RPMI7951 (cell line): ENCODE data around the gene WDR82. TPM values are rescaled to one million over a fixed set of nuclear protein-coding genes. Genes with fewer than 3 reads are reported as not detected.

Experiments
- DNase-seq: peaks from one replicate; pipeline ENCODE4 v3.0.0-alpha.2; 2012; ENCODE audit warnings: low read depth
- total RNA-seq: library from RNA; depleted of rRNA; stranded (reverse); fragments of >200 nt; shearing (Covaris generic); gene quantifications from 2 replicates; pipeline ENCODE4 v1.2.3, GENCODE V29; 2014

WDR82 gene
- total RNA-seq, 1 experiment from 2014 or later = 53.0 TPM

DNA sequence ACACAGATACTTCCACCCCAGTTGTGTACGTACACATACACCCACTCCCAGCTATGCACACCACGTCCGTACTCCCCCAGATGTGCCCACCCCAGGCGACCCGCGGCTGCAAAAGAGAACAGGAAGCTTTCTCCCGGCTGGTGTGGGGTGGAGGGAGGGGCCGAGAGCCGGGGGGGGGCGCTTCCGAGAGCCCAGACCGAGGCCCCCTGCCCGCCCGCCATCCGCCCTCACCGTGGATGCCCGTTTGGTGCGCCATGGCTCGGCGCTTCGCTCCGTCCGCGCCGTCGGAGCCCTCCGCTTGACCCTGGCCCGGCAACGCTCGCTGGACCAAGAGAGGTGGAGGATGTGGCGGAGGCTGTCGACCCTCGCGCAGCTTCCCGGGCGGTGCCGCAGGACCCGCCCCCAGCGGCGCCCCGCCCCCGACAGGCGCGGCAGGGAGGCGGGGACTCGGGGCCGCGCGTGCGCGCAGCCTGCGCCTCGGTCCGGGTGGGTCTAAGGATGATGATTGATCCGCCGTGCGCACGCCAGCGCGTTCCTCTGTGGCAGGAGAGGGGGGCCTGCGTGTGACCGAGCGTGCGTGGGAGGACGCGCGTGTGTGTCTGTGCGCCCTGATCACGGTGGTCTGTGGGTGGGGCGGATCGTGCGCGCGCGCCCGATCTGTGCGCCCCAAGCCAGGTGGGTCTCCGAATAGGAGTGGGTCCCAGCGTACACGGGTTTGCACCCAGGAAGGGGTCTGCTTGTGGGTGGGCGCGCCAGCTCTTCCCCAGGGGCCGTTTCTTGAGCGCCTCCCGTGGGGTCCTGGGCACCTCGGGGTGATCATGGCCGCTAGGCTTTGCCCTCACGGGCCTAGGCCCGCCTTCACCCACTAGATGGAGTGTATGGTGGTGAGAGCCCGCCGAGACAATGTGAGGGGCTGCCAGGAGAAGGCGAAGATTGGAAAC, 39.4 kb downstream of the WDR82 start, which contains the start of gene TWF2:
TWF2 (minus strand) TSS at position 398 of the 941 bp plus-strand sequence; CDS start at position 256, 142 bp downstream.
- DNase-seq = peak; percentile 80

DNA sequence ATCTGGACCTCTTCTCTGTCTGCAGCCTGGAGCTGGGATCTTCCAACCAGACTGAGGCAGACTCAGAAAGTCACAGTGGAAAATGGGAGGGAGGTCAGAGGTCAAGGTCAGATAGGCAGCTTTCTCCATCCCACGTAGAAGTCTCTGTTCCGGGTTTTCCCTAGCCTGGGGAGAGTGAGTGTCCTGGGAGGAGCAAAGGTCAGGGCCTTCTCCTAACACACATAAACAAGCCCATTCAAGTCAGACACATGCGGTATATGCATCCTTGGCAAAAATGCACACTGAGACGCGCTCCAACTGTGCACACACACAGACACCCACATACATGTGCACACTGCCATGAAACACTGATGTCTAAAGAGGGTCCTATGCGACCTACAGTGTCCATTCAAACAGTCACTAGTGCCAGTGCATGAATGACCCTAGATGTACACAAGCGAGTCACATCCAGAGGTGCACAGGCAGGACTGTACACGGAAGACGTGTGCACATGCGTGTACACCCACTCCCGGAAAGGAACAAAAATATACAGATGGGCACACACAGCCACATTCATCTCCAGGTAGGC, 40.2 kb downstream of the WDR82 start:
- DNase-seq = no peak

DNA sequence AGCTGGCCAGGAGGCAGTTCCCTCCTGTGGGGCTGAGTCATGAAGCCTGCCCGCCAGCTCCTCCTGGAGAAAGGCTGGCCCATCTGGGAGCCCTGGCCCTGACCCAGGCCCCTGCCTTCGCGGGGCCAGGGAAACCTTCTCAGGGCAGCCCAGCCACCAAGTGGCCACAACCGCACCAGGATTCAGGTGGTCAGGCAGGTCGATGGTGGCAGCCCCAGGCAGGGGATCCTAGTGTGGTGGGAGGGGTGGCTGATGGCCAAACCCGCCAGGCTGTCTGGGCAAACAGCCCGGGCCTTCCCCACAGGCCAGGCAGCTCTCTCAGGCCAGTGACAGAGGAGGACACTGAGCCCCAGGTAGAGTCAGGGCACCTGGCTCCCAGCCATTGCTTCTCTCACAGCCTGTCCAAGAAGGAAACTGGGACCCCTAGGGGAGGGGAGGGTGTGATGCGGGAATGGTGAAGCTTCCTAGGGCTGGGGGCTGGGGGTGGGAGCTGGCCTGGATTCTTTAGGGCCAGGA, 40.7 kb downstream of the WDR82 start:
- peak; percentile 98 for DNase-seq

DNA sequence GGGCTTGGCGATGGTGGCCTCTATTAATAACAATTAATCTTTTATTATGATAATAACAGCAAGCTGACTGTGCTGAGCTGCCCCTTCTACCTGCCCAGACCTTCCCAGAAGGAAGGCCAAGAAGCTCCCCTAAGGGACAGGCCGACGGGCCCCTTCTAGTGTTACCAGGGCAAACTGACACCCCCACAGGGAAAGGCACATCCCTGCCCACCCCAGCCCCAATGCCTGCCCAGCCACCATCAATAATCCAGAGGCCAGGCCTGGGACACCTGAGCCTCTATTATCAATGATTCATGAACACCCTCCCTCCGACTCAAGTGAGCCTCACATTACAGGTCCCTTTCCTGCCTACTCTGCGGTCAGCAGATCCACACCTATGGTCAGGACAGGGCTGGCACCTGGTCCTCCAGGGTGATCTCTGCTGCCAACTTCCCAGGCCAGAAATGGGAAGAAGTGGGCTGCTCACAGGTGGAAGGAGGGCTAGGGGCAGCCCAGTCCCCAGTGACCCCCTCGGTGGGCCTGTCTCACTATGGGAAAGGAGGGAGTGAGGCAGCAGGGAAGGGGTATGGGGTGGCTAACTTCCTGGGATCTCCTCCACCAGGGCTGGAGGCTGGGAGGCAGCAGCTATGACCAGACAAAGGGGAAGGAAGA, 41.3 kb downstream of the WDR82 start:
- no peak for DNase-seq

DNA sequence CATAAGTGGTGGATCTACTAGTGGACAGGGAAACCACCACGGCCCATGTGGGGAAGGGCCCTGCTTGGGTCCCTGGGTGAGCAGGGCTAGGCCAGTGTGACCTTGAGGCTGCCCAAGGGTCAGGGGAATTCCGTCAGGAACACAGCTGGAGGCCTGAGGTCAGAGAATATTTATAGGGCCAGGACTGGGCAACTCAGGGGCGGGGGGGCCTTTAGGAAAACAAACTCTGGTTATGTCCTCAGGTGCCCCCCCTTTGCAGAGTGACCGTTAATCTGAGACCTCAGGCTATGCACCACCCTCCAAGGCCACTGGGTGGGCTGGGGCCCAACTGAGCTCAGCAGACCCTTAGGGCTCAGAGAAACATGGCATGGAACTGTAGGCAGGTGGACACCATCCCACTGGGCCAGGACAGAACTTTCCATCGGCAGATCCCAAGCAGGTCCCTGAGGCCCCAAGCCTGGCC, 42.0 kb downstream of the WDR82 start:
- DNase-seq = peak; percentile 36

DNA sequence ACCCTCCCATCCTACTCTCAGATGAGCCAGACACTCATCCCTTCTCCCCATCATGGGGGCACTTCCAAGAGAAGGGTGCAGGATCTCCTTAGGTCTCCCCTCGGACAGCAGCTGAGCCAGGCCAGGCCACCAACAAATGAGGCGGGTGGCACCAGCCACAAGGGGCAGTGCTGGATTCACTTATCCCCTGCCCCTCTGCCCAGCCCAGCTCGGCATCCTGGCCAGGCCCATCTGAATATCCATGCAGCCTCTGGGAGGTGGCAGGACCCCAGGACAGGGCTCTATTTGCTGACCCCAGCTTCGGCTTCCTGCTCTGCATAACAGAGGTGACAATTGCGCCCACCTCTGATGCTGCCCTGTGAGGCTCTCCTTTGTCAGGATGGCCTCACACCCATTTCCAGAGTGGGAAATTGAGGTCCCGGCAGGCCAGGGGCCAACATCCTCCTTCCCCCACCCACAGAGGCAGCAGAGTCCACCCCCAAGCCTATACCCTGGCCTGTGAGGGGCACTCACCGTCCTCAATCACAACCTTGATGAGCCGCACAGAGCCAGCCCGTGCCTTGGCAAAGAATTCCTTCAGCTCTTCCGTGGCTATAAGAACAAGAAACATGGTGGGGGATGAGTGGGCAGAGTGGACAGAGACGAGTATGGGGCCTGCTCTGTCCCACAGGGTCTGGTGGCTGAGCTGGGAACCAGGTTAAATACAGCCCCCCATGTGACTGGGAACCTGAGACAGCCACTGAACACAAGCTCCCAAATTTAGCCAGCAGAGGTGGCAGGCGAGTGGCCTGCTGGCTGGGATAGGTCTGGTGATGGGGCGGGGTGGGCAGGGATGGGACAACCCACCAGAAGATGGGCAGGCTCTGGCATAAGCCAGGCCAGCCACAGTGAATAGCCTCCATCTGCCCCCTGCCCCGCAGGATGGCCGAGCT, 43.7 kb downstream of the WDR82 start:
- no peak for DNase-seq

DNA sequence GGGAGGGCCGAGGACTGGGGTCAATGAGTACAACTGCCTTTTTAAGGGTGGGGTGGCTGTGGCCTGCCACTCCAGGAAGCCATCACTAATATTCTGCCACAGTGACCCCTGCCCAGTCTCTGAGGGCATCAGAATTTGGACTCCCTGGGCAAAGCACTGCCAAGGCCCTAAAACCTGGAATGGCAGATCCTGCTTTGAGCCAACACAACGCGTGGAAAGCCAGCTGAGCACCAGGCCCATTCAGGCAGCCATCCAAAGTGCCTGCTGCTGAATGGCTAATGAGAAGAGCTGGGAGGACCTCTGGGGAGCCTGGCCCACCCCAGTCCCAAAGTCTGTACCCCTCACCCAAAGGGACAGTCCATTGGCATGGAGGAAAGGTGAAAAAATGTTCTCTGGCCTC, 44.5 kb downstream of the WDR82 start:
- DNase-seq = no peak

DNA sequence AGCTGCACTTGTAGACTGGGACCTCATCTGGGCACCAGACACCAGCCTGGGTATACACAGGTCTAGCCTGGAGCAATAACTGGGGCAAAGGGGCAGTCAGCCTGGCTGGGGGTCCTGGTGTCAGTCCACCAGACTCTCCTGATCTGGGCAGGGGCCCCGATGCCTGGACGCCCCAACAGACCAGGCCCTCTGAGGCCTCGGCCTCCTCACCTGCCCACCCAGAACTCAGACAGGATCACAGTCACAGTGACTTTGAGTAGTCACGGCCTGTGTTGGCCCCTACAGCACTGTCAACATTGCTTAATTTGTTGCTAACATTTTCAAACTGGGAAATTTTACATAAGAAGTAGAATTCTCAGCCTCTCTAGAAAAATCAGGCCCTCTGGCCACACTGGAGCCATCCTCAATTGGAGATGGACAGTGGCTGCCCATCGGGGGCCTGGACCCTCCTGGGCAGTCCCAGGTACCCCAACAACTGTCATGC, 45.3 kb downstream of the WDR82 start:
- DNase-seq = no peak

DNA sequence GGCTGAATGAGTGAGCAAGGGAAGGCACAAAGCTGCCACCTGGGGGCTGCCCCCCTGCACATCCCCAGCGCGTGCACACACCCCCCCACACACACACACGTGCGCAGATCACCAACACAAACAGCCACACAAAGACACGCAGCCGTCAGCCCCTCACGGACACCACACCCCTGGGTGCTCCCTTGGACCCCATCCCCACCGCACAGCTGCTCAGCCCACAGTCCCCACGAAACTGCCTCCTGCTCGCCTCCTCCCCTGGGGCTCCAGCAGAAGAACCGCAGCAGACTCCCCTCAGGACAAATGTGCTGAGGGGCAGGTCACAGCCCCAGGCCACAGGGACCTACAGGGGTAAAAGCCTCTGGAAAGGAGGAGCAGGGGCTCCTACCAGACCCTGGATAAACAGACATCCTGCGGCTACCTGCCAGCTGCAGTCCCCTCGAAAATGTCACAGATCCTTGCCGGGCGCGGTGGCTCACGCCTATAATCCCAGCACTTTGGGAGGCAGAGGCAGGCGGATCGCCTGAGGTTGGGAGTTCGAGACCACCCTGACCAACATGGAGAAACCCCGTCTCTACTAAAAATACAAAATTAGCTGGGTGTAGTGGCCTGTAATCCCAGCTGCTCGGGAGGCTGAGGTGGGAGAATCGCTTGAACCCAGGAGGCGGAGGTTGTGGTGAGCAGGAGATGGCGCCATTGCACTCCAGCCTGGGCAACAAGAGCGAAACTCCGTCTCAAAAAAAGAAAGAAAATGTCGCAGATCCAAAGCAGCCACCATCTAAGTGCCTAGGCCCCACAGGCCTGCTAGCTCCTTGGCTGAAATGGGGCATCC, 46.0 kb downstream of the WDR82 start:
- no peak for DNase-seq

DNA sequence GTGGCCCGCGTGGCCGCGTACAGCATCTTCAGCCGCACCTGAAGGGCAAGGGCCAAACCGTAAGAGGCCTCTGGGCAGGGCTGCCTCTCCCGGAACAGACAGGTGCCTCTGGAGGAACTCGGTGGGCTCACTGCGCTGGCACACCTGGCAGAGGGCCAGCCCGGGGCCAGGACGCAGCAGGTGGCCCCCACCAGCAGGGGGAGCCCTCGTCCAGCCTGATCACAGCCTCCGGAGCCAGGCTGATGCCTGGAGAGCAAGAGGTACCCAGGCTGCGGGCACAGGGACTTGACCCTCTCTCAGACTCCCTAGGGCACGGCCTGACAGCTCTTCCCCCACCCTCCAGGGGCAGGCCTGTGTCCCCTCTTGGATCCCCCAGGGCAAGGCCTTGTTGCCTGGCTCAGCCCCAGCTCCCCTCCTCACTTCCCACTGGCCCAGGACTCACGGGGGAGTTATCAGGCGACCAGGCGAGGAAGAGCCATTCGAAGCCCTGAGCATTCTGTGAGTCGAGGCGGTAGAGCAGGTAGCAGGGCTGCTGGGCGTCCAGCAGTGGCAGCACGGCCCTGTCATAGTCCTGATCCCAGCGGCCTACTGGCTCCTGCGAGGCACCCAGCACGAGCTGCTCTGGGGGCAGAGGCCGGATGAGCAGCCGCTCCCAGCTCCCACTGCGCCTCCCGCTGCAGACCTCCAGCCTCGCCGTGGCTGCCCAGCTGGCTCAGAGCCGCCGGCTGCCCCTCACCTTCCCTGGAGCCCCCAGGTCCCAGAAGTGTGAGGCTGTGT, 46.8 kb downstream of the WDR82 start:
- DNase-seq = peak; percentile 46

DNA sequence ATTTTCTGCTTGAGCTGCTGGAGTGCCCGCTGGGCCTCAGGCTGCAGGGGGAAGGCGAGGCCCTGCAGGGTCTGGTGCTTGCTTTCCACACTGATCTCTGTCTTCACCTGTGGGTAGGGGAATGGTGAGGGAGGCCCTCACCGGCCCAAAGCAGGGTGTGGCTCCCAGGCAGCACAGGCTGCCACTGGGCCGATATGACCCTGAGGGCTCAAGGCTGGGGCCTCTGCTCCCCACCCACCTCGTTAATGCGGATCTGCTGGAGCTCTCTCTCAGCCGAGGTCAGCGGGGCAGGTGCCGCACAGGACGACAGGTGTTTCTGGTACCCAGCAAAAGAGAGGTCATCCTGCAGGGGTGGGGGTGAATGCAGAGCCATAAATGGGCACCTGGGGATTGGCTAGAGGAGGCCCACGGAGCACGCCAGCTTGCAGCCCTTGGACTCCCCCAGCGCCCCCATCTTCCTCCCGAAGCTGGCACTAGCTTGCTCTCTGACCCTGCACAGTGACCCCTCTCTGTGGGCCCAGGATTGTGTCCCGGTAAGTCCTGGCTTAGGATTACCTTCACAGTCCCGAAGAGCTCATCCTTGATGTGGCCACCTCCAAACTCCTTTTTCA, 47.5 kb downstream of the WDR82 start:
- no peak for DNase-seq

DNA sequence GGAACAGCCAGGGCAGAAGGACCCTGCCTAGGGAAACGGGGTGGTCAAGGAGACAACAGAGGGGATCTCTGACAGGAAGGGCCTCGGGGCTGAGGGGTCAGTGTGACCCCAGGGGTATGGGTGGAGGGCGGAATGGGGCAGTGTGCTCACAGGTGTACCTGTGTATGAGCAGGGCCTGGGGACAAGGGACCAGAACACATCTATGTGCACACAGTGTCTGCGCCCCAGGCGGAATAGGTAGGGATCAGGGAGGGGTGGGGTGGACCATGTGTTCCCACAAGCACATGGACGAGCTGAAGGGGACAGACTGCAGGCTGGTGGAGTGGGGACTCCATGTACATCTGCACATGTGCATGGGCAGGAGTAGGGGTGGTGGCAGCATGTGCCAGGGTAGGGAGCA, 48.0 kb downstream of the WDR82 start:
- DNase-seq = no peak

DNA sequence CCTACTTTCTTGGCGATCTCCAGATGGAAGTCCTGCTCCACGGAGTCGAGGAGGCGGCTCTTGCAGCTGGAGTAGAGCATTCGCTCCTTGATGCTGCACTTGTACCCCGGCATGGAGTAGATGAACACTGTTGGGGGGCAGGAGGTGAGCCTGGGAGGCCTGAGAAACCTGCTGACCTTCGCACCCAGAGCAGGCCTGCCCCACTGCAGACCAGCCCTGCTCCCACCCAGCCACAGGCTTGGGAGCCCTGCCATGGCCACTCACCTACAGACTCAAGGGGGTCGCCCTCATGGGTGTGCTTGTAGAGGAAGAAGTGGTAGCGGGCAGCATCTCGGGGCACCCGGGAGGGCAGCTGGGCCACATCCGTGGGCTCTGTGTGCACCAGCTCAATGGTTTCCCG, 48.8 kb downstream of the WDR82 start:
- DNase-seq = no peak

DNA sequence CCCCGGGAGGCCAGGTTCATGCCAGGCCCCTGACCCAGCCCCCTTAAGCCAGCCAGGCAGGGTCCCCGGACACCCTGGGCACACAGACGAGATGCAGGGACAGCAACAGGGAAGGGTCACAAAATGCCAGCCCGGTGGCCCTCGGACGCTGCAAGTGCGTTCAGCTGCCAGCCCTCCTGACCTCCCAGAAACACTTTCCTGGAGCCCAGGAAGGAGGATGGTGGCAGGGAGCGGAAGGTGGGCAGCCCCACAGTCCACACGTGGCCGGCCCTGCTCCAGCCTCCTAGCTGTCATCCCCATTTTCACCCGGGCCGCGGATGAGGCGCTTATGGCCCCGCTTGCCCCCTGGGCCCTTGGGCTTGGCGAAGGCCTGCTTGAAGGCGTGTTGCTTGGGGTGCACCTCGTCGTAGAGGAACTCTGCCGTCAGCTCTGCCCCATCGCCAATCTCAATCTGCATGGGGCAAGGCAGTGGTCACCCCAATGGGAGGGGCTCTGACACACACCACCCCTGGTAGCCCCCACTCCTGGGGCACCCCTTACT, 49.6 kb downstream of the WDR82 start:
- DNase-seq = no peak

DNA sequence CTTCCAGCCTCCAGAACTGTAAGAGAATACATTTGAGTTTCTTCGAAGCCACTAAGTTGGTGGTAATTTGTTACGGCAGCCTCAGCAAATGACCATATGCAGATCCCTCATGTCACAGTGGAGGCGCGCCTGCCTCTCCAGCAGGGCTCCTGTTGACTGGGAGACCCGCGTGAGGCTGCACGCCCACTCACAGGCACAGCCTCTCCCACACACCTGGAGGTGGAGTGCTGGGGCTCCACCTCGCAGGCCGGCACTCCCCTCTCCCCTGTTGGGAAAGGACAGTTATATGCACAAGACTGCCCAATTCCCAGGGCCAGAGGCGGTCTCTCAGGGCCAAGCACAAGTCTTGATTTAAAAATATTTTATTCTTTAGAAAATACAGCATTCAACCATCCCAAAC, 50.2 kb downstream of the WDR82 start:
- DNase-seq = no peak

DNA sequence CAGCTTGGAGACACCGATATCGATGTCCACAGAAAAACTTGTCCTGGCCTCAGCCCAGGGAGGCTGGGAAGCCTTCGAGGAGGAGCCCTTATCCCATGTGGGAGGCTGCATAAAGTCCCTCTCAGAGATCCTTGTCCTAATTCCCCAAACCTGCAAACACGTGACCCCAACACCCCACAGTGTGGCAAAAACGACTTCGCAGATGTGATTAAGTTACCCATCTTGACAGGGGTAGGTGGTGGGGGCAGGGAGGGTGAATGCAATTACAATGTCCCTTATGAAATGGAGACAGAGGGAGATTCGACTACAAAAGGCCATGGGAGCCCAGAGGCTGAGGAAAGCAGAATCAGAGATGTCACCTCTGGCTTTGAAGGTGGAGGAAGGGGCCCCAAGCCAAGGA, 50.7 kb downstream of the WDR82 start:
- DNase-seq = no peak

DNA sequence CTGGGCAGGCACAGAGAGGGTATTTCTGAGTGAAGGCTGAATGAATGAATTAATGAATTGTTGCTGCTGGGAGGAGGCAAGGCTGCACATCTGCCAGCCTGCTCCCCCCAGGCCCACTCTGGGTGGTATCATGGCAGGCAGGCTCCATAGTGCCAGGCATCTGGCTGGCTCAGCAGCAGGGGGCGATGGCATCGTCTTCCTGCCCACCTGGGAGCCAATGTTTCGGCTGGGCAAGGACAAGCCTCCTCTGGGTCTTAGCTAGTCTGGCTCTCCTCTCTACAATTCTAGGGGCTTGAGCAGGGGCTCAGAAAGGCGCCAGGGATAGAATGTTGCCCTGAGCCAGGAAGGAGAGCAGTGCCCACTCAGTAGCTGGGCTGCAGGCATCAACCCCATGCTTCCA, 51.3 kb downstream of the WDR82 start:
- DNase-seq = no peak

DNA sequence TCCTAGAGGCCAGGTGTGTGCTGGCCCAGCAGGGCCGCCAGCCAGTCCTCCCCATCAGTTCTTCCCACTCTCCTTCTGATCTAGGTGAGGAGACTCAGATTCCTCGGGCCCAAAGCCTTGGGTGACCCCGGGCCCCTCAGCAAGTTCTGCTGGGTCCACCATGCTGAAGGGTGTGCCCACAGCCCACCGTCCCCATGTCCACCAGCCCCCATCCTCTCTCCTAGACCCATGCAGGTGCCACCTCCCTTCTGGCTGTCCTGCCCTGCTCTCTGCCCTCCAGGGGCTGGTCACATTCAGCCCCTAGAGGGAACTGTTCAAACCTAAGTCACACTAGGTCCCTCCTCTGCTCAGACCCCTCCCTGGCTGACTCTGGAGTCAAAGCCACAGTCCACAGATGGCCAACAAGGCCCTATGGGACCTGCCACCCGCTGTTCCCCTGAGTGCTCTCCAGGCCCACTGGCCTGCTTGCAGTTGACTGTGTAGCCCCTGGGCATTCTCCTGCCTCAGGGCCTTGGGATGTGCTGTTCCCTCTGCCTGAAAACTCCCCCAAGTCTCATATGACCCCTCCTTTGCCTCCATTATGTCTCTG, 52.1 kb downstream of the WDR82 start:
- DNase-seq = no peak
